ENCODE results near the gene TSR2. TPM values are rescaled to one million over a fixed set of nuclear protein-coding genes. Genes with fewer than 3 reads are reported as not detected.

The TSR2 gene
- total RNA-seq, 2 donors from 2014 or later: 16.9 to 18.8 TPM

DNA sequence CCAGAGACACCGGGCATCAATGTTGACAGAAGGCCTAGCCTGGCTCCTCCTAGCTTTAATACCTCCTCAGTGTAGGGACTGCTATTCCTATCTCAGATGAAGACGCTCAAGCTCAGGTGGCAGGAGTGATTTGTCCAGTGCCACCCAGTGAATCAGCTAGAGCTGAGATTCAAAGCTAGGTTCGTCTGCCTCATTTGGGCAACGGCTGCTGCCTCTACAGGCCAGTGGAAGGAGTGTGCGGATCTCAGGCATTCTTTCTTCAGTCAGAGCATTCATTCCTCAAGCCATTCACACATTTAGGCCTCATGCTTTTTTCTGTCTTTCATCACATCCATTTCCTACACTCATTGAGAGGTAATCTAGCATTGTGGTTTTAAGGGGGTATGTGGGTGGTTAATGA lies 7.3 kb downstream of the TSR2 start:
- Histone ChIP-seq H3K36me3 (peaks cover 18% of the 10 kb centered on the region), H3K4me1 (no peaks in the 10 kb centered on the region), H3K9me3 (no peaks in the 10 kb centered on the region), H3K4me3 (no peak overlapping the region), H3K27me3 (no peaks in the 10 kb centered on the region), H3K27ac (no peak overlapping the region)
- DNase-seq (ENCODE audit: low spot score): no peak
- TF ChIP-seq, protein P1, sequence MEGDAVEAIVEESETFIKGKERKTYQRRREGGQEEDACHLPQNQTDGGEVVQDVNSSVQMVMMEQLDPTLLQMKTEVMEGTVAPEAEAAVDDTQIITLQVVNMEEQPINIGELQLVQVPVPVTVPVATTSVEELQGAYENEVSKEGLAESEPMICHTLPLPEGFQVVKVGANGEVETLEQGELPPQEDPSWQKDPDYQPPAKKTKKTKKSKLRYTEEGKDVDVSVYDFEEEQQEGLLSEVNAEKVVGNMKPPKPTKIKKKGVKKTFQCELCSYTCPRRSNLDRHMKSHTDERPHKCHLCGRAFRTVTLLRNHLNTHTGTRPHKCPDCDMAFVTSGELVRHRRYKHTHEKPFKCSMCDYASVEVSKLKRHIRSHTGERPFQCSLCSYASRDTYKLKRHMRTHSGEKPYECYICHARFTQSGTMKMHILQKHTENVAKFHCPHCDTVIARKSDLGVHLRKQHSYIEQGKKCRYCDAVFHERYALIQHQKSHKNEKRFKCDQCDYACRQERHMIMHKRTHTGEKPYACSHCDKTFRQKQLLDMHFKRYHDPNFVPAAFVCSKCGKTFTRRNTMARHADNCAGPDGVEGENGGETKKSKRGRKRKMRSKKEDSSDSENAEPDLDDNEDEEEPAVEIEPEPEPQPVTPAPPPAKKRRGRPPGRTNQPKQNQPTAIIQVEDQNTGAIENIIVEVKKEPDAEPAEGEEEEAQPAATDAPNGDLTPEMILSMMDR (IDR thresholded peaks at IDR 0.05): no peak

DNA sequence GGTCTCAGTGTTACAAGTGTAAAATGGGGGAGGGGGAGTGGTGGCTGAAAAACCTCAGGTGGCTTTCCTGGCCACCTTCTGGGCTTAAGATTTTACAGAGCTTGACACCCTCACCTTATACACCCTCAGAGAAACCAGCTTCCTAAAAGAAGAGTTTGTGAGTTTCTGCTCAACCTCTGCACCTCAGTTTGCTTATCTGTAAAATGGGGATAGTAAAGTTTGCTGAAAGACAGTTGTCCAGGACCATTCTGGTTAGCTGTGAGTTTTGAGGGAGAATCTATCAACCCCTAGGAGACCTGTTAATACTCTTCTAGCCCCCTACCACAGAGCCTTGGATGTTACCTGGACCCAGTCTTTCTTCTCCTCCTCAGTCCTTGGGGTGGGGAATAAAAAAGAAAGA lies 9.7 kb downstream of the TSR2 start:
- no peaks in the 10 kb centered on the region for H3K9me3 ChIP-seq
- no peak for DNase-seq (ENCODE audit: low spot score)
- no peak overlapping the region for H3K4me3 ChIP-seq
- peaks cover 11% of the 10 kb centered on the region for H3K36me3 ChIP-seq
- H3K4me1 ChIP-seq: no peaks in the 10 kb centered on the region
- no peaks in the 10 kb centered on the region for H3K27me3 ChIP-seq
- TF ChIP-seq, protein P1 (IDR thresholded peaks at IDR 0.05): no peak
- H3K27ac ChIP-seq: no peak overlapping the region

DNA sequence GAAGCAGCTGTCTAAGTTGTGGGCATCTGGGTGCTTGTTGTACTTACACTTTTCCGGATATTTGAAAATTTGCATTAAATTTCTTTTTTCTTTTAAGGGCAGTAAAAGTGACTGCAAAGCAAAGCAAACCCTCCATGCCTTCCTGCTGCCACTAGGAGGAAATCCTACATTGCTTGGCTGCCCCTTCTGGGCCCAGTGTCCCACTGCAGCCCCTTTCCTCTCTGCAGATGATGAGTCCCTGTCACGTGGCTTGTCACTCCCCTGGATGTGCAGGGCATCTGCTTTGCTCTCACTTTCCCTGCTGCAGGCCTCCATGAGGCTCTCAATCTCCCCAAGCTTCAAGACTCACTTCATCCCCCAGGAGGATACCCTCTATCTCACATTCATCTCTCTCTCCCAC lies 12.7 kb downstream of the TSR2 start:
- Histone ChIP-seq H3K9me3 (no peaks in the 10 kb centered on the region), H3K36me3 (peaks cover 14% of the 10 kb centered on the region), H3K4me1 (no peaks in the 10 kb centered on the region), H3K27ac (no peak overlapping the region), H3K27me3 (no peaks in the 10 kb centered on the region), H3K4me3 (no peak overlapping the region)
- DNase-seq (ENCODE audit: low spot score): no peak
- TF ChIP-seq, protein P1 (IDR thresholded peaks at IDR 0.05): no peak

DNA sequence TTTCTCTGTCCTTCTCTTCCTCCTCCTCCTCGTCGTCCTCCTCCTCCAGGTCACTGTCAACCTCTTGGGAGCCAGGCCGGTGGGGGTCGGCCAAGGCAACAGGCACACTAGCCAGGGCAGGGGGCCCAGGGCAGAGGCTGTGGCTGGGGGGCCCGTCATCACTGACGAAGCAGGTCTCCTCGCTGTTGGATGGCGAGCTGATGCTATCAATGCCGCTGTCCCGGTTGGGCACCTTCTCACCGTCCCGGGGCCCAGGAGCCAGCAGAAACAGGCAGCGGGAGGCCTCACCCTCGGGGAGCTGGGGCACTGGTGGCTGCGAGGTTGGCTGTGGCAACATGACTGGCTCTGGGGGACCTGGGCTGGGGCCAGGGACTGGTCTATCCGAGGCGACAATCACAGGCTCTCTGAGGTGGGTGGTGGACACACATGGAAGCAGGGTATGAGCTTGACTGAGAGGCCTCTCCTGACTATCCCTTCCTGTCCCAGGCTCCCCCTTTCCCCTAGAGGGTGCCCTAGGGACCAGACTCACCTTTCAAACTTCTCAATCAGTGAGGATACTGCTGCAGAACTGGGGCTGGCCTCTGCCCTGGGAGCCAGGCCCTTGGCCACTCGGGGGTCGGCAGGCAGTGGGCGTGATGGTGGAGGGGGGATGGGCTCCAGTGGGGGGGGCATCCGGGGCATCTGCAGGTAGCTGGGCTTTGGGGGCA lies 30.0 kb downstream of the TSR2 start:
- DNase-seq (ENCODE audit: low spot score): no peak
- H3K9me3 ChIP-seq: no peaks in the 10 kb centered on the region
- TF ChIP-seq, protein P1 (IDR thresholded peaks at IDR 0.05): no peak
- peaks cover 0 to 5% of the 10 kb centered on the region in 2 donors for H3K4me1 ChIP-seq
- H3K27ac ChIP-seq: no peak overlapping the region
- no peaks in the 10 kb centered on the region for H3K27me3 ChIP-seq
- no peaks in the 10 kb centered on the region for H3K36me3 ChIP-seq
- no peak overlapping the region for H3K4me3 ChIP-seq

DNA sequence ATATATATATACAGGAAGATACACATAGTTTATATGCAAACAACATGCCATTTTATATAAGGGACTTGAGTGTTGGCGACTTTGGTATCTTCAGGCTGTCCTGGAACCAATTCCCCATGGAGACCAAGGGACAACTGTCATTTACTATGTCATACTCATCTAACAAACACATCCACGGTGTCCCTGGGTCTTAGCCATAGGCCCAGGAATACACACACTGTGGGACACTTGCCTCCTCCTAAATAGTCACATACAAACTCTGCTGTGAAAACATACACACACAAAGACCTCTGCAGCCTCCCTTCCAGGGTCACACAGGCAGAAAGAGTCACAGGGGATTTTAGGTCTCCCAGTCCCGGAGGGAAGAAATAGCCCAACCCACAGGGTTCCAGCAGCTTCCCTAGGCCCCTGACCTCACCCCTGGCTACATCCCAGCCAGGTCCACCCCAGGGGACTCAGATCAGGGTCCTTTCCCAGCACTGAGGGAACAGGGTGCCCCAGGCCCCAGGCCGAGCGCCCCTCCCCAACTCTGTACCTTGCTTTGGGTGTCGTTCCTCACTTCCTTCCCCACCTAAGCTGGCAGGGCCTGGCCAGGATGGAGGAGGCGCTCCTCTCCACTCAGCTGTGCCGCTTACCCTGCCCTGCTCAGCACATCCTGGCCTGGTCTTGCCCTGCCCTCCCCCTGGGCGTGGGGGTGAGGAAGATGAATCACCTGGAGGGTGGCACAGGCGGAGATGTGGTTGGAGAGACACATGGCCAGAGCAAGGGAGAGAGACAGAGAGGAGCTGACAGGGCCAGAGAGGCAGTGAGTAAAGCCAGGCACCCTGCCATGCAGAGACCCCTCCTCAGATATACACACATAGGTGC lies 34.0 kb downstream of the TSR2 start:
- H3K27ac ChIP-seq: no peak overlapping the region
- DNase-seq (ENCODE audit: low spot score): no peak

More for the DNA sequence above, 34.0 kb downstream of the TSR2 start:
- TF ChIP-seq, protein P1 (IDR thresholded peaks at IDR 0.05): no peak
- no peaks in the 10 kb centered on the region for H3K36me3 ChIP-seq
- H3K4me3 ChIP-seq: no peak overlapping the region
- no peaks in the 10 kb centered on the region for H3K27me3 ChIP-seq
- peaks cover 0 to 5% of the 10 kb centered on the region in 2 donors for H3K4me1 ChIP-seq
- no peaks in the 10 kb centered on the region for H3K9me3 ChIP-seq

Data from right atrium auricular region (tissue), 2 donors.